GM18505 (cell line): Measurements from ENCODE around the gene DIRAS1.

Experiments used
- ATAC-seq: cut with Tn5 transposase; IDR thresholded peaks from one replicate; pipeline ENCODE4 v1.9.1; 2021; ENCODE audit not compliant: unreplicated experiment
- POLR2A ChIP-seq: IDR thresholded peaks from 4 replicates; pipeline ENCODE4 v1.6.1; 2011; ENCODE audit warnings: borderline replicate concordance; ENCODE audit not compliant: insufficient read depth, insufficient read length; ENCODE audit errors: extremely low read depth

DIRAS1 gene

GRCh38 chr19:2743099-2743498 lies 21.9 kb upstream of the DIRAS1 start:
- no peak for ATAC-seq
- no peak for TF ChIP-seq POLR2A

- no peak for ATAC-seq
- TF ChIP-seq POLR2A: no peak
These were observed 19.1 kb upstream of the DIRAS1 start for GRCh38 chr19:2740314-2740656.

- TF ChIP-seq POLR2A: peak; percentile 60
- peak; percentile 91 for ATAC-seq
These were observed 18.6 kb upstream of the DIRAS1 start, which contains the start of gene SLC39A3 for GRCh38 chr19:2739602-2740313. Gene SLC39A3 (minus strand): TSS chr19:2740017. CDS start chr19:2737257, 2,760 bp downstream.

- TF ChIP-seq POLR2A: no peak
- no peak for ATAC-seq
These were observed 15.5 kb upstream of the DIRAS1 start for GRCh38 chr19:2736550-2737190.

GRCh38 chr19:2735374-2735773 lies 14.2 kb upstream of the DIRAS1 start:
- ATAC-seq: no peak
- TF ChIP-seq POLR2A: no peak

- no peak for TF ChIP-seq POLR2A
- ATAC-seq: no peak
These were observed 13.6 kb upstream of the DIRAS1 start for GRCh38 chr19:2734589-2735288.

- no peak for TF ChIP-seq POLR2A
- ATAC-seq: no peak
These were observed 12.9 kb upstream of the DIRAS1 start for GRCh38 chr19:2733930-2734588.

- TF ChIP-seq POLR2A: no peak
- no peak for ATAC-seq
These were observed 11.7 kb upstream of the DIRAS1 start for GRCh38 chr19:2732883-2733282.

- no peak for TF ChIP-seq POLR2A
- ATAC-seq: no peak
These were observed 11.1 kb upstream of the DIRAS1 start for GRCh38 chr19:2732157-2732725.

GRCh38 chr19:2731181-2731995 lies 10.2 kb upstream of the DIRAS1 start:
- no peak for TF ChIP-seq POLR2A
- no peak for ATAC-seq

- TF ChIP-seq POLR2A: no peak
- no peak for ATAC-seq
These were observed 9.0 kb upstream of the DIRAS1 start for GRCh38 chr19:2729943-2730818.

GRCh38 chr19:2728783-2729387 lies 7.7 kb upstream of the DIRAS1 start:
- no peak for TF ChIP-seq POLR2A
- no peak for ATAC-seq

- TF ChIP-seq POLR2A: no peak
- no peak for ATAC-seq
These were observed 6.4 kb upstream of the DIRAS1 start for GRCh38 chr19:2727640-2727944.
